Spleen (tissue), 11 donors: ENCODE measurements around the gene MAGI2. TPM values are rescaled to one million over a fixed set of nuclear protein-coding genes. Genes with fewer than 3 reads are reported as not detected.

ENCODE experiments used
- DNase-seq: peaks from one replicate; pipeline ENCODE4 v3.0.0-alpha.2; 2020
- H3K27ac ChIP-seq, 8 donors: fragments of 200-600 bp; sonication (generic) in 7 of 8; 1 replicate in 4 of 8; 2 replicates in 4 of 8; pipeline versions ENCODE4 v1.5.0 to v1.8.0; 2016 to 2021; ENCODE audit warnings: inconsistent platforms in 4 of 8, mild to moderate bottlenecking in 4 of 8, moderate library complexity in 1 of 8
- H3K27me3 ChIP-seq, 7 donors: fragments of 200-600 bp; sonication (generic) in 6 of 7; replicated peaks in 1 of 7; 1 replicate in 4 of 7; 2 replicates in 3 of 7; pipeline versions ENCODE4 v1.5.0 to v1.8.0; 2016 to 2021; ENCODE audit warnings: inconsistent platforms in 3 of 7, mild to moderate bottlenecking in 1 of 7
- H3K36me3 ChIP-seq, 6 donors: fragments of 200-600 bp; sonication (generic) in 5 of 6; 1 replicate in 4 of 6; 2 replicates in 2 of 6; pipeline versions ENCODE4 v1.5.0 to v1.8.0; 2016 to 2021; ENCODE audit warnings: inconsistent platforms in 2 of 6
- H3K4me1 ChIP-seq, 6 donors: fragments of 200-600 bp; sonication (generic) in 5 of 6; 1 replicate in 3 of 6; 2 replicates in 3 of 6; pipeline versions ENCODE4 v1.5.0 to v1.8.0; 2016 to 2021; ENCODE audit warnings: inconsistent platforms in 3 of 6
- H3K4me3 ChIP-seq, 8 donors: fragments of 200-600 bp; sonication (generic) in 7 of 8; 1 replicate in 4 of 8; 2 replicates in 4 of 8; pipeline versions ENCODE4 v1.5.0 to v1.8.0; 2016 to 2021; ENCODE audit warnings: inconsistent platforms in 4 of 8, mild to moderate bottlenecking in 4 of 8, moderate library complexity in 2 of 8
- H3K9me3 ChIP-seq, 8 donors: fragments of 200-600 bp; sonication (generic) in 7 of 8; 1 replicate in 4 of 8; 2 replicates in 4 of 8; pipeline versions ENCODE4 v1.5.0 to v1.8.0; 2016 to 2021; ENCODE audit warnings: inconsistent platforms in 4 of 8
- POLR2A ChIP-seq, 3 donors: fragments of 450-650 bp; IDR thresholded peaks; one replicate each; pipeline ENCODE4 v1.5.1; 2017; ENCODE audit warnings: antibody characterized with exemption in 3 of 3, mild to moderate bottlenecking in 1 of 3
- POLR2AphosphoS5 ChIP-seq, 3 donors: sonication (generic); formaldehyde crosslinking; IDR thresholded peaks; one replicate each; pipeline ENCODE4 v1.5.1; 2017; ENCODE audit warnings: antibody characterized with exemption in 3 of 3
- WGBS, 5 donors: extraction: QIAGEN DNeasy Blood & Tissue Kit in 3 of 5; methylation state at CpG; one replicate each; pipeline versions ENCODE4 v1.1.5 to v1.1.7; 2013 to 2018; 5-methylcytosine and 5-hydroxymethylcytosine counted together
- intact Hi-C: fragments of 100-400 bp; cut with DNase I; formaldehyde crosslinking; loops from one replicate; pipeline ENCODE4 v1.15.0; 2023; ENCODE audit warnings: low total_unique reads
- polyA plus RNA-seq, 3 donors: library from polyadenylated mRNA; stranded (reverse); fragments of 200-250 nt; gene quantifications; one replicate each; pipeline ENCODE4 v1.2.1, GENCODE V29; 2013
- total RNA-seq, 7 donors: library from RNA; depleted of rRNA in 3 of 7; stranded (reverse); fragments of >200 nt in 3 of 7; fragmentation: NEBNext Ultra II Directional in 4 of 7; extraction: Animal tissue kit (Norgen Biotek cat#: 25700) in 4 of 7; gene quantifications; one replicate each; pipeline versions ENCODE4 v1.1.0 to v1.2.1, GENCODE V29; 2016 to 2021
- TF ChIP-seq, protein P1 (sequence below), 11 experiments: fragments of 200-600 bp in 7 of 11; fragments of 450-650 bp in 4 of 11; sonication (generic) in 4 of 11; IDR thresholded peaks in 8 of 11; conservative IDR thresholded peaks in 3 of 11; 1 replicate in 7 of 11; 2 replicates in 4 of 11; pipeline versions ENCODE4 v1.4.0 to v1.8.0; 2016 to 2021; ENCODE audit warnings: antibody characterized with exemption in 11 of 11, inconsistent platforms in 4 of 11, mild to moderate bottlenecking in 1 of 11
- donor health status: healthy with polysubstance abuse.
- donor health status: DM: no; HTN: no; CAD: no; lungs with moderate emphysema.
- donor health status: DM: no; HTN: no; CAD: no.
- donor health status: Bipolar disorder and iron deficiency.
- donor health status: healthy.
- donor health status: DM: no; HTN: no; CAD: no.
- donor health status: DM: yes; HTN: yes; CAD: no.

Gene MAGI2
- total and polyA plus RNA-seq, 10 donors = 0.74 to 18.1 (median 11.1) TPM

DNA sequence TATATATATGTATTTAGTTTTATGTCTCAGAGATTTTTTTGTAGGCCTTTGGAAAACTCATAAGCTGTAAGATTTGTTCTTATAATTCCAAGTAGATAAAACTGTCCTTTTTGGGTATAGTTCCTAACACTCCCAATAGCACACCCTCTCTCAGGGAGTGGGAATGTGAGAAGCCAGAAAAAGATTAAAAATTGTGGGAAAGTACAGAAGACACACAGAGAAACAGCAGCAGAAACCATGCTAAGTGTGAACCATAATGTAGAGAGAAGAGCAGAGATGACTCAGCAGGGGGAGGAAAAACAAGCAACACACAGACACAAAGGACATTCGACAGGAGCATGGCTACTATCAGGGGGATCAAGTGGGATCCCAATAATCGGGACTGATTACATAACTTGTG, 401.6 kb downstream of the MAGI2 start:
- intact Hi-C loops = no loop called here
- no peak for DNase-seq
- no peaks in the 10 kb centered on the region for H3K4me1 ChIP-seq
- WGBS, 5 donors = 79 to 88% (median 84%) methylated on average over 2 of the region's 2 CpGs
- TF ChIP-seq, protein P1, sequence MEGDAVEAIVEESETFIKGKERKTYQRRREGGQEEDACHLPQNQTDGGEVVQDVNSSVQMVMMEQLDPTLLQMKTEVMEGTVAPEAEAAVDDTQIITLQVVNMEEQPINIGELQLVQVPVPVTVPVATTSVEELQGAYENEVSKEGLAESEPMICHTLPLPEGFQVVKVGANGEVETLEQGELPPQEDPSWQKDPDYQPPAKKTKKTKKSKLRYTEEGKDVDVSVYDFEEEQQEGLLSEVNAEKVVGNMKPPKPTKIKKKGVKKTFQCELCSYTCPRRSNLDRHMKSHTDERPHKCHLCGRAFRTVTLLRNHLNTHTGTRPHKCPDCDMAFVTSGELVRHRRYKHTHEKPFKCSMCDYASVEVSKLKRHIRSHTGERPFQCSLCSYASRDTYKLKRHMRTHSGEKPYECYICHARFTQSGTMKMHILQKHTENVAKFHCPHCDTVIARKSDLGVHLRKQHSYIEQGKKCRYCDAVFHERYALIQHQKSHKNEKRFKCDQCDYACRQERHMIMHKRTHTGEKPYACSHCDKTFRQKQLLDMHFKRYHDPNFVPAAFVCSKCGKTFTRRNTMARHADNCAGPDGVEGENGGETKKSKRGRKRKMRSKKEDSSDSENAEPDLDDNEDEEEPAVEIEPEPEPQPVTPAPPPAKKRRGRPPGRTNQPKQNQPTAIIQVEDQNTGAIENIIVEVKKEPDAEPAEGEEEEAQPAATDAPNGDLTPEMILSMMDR (IDR thresholded peaks at IDR 0.05 in 8 of 11, conservative IDR thresholded peaks at IDR 0.05 in 3 of 11) = no peak
- TF ChIP-seq POLR2A (IDR thresholded peaks at IDR 0.05) = no peak
- TF ChIP-seq POLR2AphosphoS5 (IDR thresholded peaks at IDR 0.05) = no peak
- no peaks in the 10 kb centered on the region for H3K27me3 ChIP-seq
- H3K27ac ChIP-seq = no peak overlapping the region
- peaks cover 0 to 4% (median 0%) of the 10 kb centered on the region in 8 donors for H3K9me3 ChIP-seq
- no peak overlapping the region for H3K4me3 ChIP-seq
- H3K36me3 ChIP-seq = no peaks in the 10 kb centered on the region

DNA sequence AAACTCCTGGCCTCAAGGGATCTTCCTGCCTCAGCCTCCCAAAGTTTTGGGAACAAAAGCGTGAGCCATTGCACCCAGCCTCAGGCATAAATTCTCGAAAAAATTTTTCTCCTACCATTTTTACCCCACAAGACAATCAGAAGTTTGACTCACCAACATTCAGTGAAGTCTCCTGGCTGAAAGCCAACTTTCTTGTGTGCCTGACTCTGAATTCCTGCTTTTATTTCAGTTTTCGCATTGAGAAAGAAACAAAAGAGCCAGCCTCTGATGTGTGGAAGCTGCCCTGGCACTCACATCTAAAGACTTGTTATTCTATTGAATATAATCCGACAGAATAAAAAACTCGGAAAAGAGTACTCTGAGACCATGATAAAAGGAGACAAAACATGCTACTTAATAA, 402.9 kb downstream of the MAGI2 start:
- intact Hi-C loops = no loop called here
- no peak for DNase-seq
- WGBS, 5 donors = 82 to 92% (median 84%) methylated on average over 5 of the region's 5 CpGs

DNA sequence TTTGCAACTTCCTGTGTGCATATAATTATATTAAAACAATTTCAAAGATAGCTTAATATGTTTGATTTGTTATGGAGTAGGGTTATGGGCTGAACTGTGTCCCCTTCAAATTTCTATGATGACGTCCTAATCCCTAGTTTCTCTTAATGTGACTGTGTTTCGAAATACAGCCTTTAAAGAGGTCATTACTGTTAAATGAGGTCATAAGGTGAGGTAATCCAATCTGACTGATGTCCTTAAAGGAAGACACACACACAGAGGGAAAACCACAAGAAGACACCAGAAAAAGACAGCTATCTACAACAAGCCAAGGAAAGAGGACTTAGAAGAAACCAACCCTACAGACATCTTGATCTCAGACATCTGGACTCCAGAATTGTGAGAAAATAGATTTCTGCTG, 407.4 kb downstream of the MAGI2 start:
- H3K27ac ChIP-seq = no peak overlapping the region
- no peaks in the 10 kb centered on the region for H3K4me1 ChIP-seq
- 65 to 79% (median 72%) methylated on average over 2 of the region's 2 CpGs for WGBS, 5 donors
- TF ChIP-seq POLR2A (IDR thresholded peaks at IDR 0.05) (no peak), POLR2AphosphoS5 (IDR thresholded peaks at IDR 0.05) (no peak)
- TF ChIP-seq, protein P1 (IDR thresholded peaks at IDR 0.05 in 8 of 11, conservative IDR thresholded peaks at IDR 0.05 in 3 of 11) = no peak
- no peaks in the 10 kb centered on the region for H3K27me3 ChIP-seq
- no peak overlapping the region for H3K4me3 ChIP-seq
- H3K9me3 ChIP-seq = peaks cover 0 to 3% (median 0%) of the 10 kb centered on the region in 8 donors
- intact Hi-C loops = no loop called here
- H3K36me3 ChIP-seq = no peaks in the 10 kb centered on the region
- no peak for DNase-seq

More for the DNA sequence above, 402.9 kb downstream of the MAGI2 start:
- peaks cover 0 to 4% (median 0%) of the 10 kb centered on the region in 8 donors for H3K9me3 ChIP-seq
- no peak overlapping the region for H3K4me3 ChIP-seq
- H3K4me1 ChIP-seq = no peaks in the 10 kb centered on the region
- no peak overlapping the region for H3K27ac ChIP-seq
- TF ChIP-seq POLR2A (IDR thresholded peaks at IDR 0.05) = no peak
- no peak for TF ChIP-seq POLR2AphosphoS5 (IDR thresholded peaks at IDR 0.05)
- TF ChIP-seq, protein P1 (IDR thresholded peaks at IDR 0.05 in 8 of 11, conservative IDR thresholded peaks at IDR 0.05 in 3 of 11) = no peak
- no peaks in the 10 kb centered on the region for H3K27me3 ChIP-seq
- no peaks in the 10 kb centered on the region for H3K36me3 ChIP-seq

DNA sequence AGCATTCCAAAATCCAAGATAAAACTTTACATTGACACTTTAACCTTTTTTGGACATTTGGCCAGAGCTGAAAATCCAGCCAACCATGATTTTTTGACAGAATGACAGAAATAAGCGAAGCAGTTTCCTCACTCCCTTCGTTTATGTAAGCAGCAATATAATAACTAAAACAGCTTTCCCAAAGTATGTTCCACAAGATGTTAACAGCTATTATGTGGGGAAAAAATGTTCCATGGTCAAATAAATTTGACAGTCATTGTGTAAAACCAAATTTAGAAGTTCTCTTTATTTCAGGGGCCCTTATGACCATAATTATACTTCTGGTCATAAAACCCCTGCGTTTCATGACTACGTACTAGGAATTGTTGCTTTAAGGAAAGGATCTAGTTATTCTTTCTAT, 416.5 kb downstream of the MAGI2 start:
- no peaks in the 10 kb centered on the region for H3K4me1 ChIP-seq
- TF ChIP-seq POLR2A (IDR thresholded peaks at IDR 0.05) (no peak), POLR2AphosphoS5 (IDR thresholded peaks at IDR 0.05) (no peak)
- TF ChIP-seq, protein P1 (IDR thresholded peaks at IDR 0.05 in 8 of 11, conservative IDR thresholded peaks at IDR 0.05 in 3 of 11) = no peak
- no peaks in the 10 kb centered on the region for H3K27me3 ChIP-seq
- WGBS, 5 donors = 85 to 89% (median 87%) methylated on average over 4 of the region's 4 CpGs
- no peaks in the 10 kb centered on the region for H3K36me3 ChIP-seq
- DNase-seq = no peak
- intact Hi-C loops = no loop called here
- H3K9me3 ChIP-seq = peaks cover 0 to 3% (median 0%) of the 10 kb centered on the region in 8 donors
- no peak overlapping the region for H3K27ac ChIP-seq
- no peak overlapping the region for H3K4me3 ChIP-seq
